Measurements from ENCODE around the gene CCDC33.

CCDC33 gene

GRCh38 chr15:74253211-74253921, 17.2 kb downstream of the CCDC33 start:
- peak; percentile 27 for DNase-seq (ENCODE audit: low read depth)

GRCh38 chr15:74257105-74257504, 21.0 kb downstream of the CCDC33 start:
- TF ChIP-seq CTCF (IDR thresholded peaks at IDR 0.05; ENCODE audit: insufficient read depth, low read depth, low read length, missing control alignments), result no peak
- no peak for DNase-seq (ENCODE audit: low read depth)
- H3K4me3 ChIP-seq (ENCODE audit: low read depth, low read length), result no peak overlapping the region

More at GRCh38 chr15:74253211-74253921, 17.2 kb downstream of the CCDC33 start:
- H3K4me3 ChIP-seq (ENCODE audit: low read depth, low read length), result no peak overlapping the region
- TF ChIP-seq CTCF (IDR thresholded peaks at IDR 0.05; ENCODE audit: insufficient read depth, low read depth, low read length, missing control alignments), result no peak

- no peak overlapping the region for H3K4me3 ChIP-seq (ENCODE audit: low read depth, low read length)
- TF ChIP-seq CTCF (IDR thresholded peaks at IDR 0.05; ENCODE audit: insufficient read depth, low read depth, low read length, missing control alignments), result no peak
- no peak for DNase-seq (ENCODE audit: low read depth)
These were observed 21.5 kb downstream of the CCDC33 start for GRCh38 chr15:74257623-74258022.

- TF ChIP-seq CTCF (IDR thresholded peaks at IDR 0.05; ENCODE audit: insufficient read depth, low read depth, low read length, missing control alignments), result no peak
- H3K4me3 ChIP-seq (ENCODE audit: low read depth, low read length), result no peak overlapping the region
- no peak for DNase-seq (ENCODE audit: low read depth)
These were observed 22.5 kb downstream of the CCDC33 start for GRCh38 chr15:74258456-74259291.

- no peak for TF ChIP-seq CTCF (IDR thresholded peaks at IDR 0.05; ENCODE audit: insufficient read depth, low read depth, low read length, missing control alignments)
- H3K4me3 ChIP-seq (ENCODE audit: low read depth, low read length), result no peak overlapping the region
- DNase-seq (ENCODE audit: low read depth), result no peak
These were observed 23.1 kb downstream of the CCDC33 start for GRCh38 chr15:74259292-74259648.

- H3K4me3 ChIP-seq (ENCODE audit: low read depth, low read length), result no peak overlapping the region
- DNase-seq (ENCODE audit: low read depth), result no peak
- no peak for TF ChIP-seq CTCF (IDR thresholded peaks at IDR 0.05; ENCODE audit: insufficient read depth, low read depth, low read length, missing control alignments)
These were observed 23.9 kb downstream of the CCDC33 start for GRCh38 chr15:74259821-74260607.
